Activated CD4-positive, alpha-beta T cell treated with anti-CD3 and anti-CD28 coated beads, Interleukin-2, amount 50 U/mL, for 1 hour (primary cell): ENCODE measurements around the gene RTF1.
"Not testable (repeated sequence)": the region's sequence is repeated elsewhere in the genome, so short reads cannot be mapped to it uniquely, and the experiment has no call there.

Experiments used
- DNase-seq: peaks from one replicate; pipeline ENCODE4 v3.0.0-alpha.2; 2020

Gene RTF1

GRCh38 chr15:41416742-41417417 is at the start of gene RTF1:
Gene RTF1, plus strand, starts transcription at chr15:41417095. Its CDS starts 21 bp downstream, at chr15:41417116.
- peak; percentile 97 for DNase-seq

GRCh38 chr15:41367418-41367817 is 49.5 kb upstream of the RTF1 start:
- no peak for DNase-seq

DNA sequence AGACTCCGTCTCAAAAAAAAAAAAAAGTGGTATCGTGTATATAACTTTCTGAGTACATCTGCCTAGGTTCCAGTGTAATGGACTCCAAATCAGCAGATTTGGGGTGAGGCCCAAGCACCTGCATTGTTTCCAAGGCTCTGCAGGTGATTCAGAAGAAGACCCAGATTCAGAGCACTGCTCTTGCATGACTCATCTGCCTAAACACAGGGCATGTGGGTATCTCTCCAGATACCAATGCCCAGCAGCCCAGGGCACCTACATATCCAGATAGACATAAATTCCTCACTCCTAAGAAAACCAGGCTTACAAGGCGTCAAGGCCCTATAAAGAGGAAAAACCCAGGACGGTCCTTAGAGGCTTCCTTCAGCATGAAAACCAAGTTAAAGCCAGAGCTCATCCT is 38.9 kb upstream of the RTF1 start:
- no peak for DNase-seq

GRCh38 chr15:41383974-41384749 is 32.7 kb upstream of the RTF1 start:
- not testable (repeated sequence) for DNase-seq

DNA sequence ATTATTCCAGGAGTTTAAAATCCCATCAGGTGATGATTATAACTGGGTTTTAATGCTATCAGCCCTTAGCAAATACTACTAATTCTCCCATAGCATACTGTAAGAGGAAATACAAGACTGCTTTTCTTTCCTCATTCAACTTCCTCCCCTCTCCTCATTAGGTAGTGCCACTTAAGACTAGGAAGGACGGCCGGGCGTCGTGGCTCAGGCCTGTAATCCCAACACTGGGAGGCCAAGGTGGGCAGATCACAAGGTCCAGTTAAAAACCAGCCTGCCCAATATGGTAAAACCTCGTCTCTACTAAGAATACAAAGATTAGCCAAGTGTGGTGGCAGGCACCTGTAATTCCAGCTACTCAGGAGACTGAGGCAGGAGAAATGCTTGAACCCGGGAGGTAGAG is 29.2 kb upstream of the RTF1 start:
- no peak for DNase-seq

GRCh38 chr15:41392659-41393058 is 24.2 kb upstream of the RTF1 start:
- DNase-seq: no peak

- no peak for DNase-seq
These were observed 22.0 kb upstream of the RTF1 start for GRCh38 chr15:41394924-41395323.

GRCh38 chr15:41396111-41396510 is 20.8 kb upstream of the RTF1 start:
- no peak for DNase-seq

GRCh38 chr15:41401904-41402267 is 15.0 kb upstream of the RTF1 start:
- no peak for DNase-seq

DNA sequence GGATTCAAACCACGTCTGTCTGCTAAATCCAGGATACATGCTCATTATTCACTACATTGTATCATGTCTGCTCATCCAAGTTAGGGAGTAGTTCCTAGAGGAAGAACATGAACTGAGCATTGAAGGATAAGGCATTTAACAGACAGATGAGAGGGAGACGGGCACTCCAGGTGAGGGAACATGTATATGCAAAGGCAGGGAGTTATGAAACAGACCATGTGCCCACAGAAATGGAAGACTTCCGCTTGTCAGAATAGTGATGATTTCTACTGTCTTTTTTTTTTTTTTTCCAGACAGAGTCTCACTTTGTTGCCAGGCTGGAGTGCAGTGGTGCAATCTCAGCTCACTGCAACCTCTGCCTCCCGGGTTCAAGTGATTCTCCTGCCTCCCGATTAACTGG is 9.6 kb upstream of the RTF1 start:
- no peak for DNase-seq

- no peak for DNase-seq
These were observed 8.7 kb upstream of the RTF1 start for GRCh38 chr15:41408234-41408641.

DNA sequence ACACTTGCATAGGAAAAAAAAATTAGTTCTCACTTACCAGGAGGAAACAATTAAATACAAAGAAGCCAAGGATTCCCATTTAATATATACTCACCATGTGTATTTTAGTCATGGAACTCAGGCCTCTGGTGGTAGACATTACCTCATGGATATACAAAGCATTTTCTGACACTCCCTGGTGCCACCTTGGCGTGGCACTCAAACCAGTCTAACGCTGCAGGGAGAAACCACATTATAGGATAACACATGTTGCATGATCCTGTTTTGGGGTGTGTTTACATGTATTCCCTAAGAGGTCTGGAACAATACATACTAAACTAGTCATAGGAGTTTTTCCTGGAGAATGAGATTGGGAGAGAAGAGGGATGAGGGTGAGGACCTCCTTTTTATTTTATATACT is 5.9 kb upstream of the RTF1 start:
- DNase-seq: no peak

DNA sequence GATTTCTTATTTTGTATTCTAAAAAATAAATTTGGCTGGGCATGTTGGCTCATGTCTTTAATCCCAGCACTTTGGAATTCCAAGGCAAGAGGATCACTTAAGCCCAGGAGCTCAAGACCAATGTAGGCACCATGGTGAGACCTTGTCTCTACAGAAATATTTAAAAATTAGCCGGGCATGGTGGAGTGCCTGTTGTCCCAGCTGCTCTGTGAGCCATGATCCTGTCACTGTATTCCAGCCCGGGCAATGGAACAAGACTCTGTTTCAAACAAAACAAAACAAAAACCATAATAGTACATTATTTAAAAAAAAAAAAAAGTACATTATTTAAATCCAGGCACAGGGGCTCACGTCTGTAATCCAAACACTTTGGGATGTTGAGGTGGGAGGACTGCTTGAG is 5.5 kb upstream of the RTF1 start:
- DNase-seq: no peak

- DNase-seq: no peak
These were observed 660 bp upstream of the RTF1 start for GRCh38 chr15:41416128-41416741.

- DNase-seq: peak; percentile 32
These were observed 712 bp downstream of the RTF1 start for GRCh38 chr15:41417418-41418195.

DNA sequence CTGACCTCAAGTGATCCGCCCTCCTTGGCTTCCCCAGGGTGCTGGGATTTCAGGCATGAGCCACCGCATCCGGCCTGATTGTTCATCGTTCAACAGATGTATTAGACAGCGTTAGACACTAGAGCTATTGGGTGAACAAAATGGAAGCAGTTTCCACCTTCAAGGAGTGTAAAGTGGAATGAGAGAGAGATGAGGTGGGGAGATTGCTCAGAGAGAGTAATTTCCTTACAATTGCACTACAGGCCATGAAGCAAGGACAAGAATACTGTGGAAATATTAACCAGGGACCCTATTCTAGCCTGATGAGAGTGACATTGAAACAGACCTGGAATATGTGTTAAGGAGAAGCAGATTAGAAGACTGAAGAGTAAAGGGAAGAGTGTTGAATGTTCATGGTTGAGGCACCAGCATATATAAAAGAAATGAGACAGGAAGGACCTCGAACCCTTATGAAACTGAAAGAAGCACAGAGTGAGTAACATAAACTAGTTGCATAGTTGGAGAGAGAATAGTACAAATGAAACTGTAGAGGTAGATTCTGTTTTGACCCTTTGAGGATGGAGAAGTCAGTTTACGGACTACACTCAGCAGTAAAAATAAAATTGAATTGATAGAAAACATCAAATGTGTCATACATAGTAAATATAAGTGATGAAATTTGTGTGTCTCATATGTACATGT is 7.2 kb downstream of the RTF1 start:
- no peak for DNase-seq

- DNase-seq: no peak
These were observed 7.9 kb downstream of the RTF1 start for GRCh38 chr15:41424809-41425208.

- DNase-seq: not testable (repeated sequence)
These were observed 9.0 kb downstream of the RTF1 start for GRCh38 chr15:41425907-41426306.

GRCh38 chr15:41429003-41429890 is 12.4 kb downstream of the RTF1 start:
- DNase-seq: no peak

DNA sequence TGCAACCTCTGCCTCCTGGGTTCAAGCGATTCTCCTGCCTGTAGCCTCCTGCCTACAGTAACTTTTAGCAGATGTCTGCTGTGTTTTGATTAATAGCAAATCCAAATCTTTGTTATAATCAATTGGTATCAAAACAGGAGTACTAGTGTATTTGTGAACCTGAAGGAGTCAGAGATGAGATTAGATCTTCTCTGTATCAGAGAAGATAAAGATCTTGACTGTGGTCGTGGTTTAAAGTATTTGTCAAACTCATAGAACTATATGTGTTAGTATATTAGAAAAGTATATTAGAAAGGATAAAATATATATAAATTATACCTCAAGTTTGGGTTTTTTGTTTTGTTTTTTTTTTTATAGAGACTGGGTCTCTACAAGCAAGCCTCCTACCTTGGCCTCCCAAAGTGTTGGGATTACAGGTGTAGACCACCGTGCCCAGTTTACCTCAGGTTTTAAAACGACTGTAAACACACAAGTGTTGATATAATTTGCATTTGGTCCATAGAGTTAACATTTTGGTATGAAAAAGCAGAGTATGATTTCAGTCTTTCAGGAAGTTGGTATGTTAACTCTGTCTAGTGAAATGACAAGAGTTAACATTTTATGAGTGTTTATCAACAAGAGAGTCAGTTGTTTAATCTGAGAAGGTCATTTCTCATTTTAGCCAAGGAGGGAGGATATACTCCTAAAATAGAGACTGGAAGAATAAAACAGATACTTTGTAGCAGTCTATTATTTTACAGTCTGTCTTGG is 18.3 kb downstream of the RTF1 start:
- DNase-seq: no peak

DNA sequence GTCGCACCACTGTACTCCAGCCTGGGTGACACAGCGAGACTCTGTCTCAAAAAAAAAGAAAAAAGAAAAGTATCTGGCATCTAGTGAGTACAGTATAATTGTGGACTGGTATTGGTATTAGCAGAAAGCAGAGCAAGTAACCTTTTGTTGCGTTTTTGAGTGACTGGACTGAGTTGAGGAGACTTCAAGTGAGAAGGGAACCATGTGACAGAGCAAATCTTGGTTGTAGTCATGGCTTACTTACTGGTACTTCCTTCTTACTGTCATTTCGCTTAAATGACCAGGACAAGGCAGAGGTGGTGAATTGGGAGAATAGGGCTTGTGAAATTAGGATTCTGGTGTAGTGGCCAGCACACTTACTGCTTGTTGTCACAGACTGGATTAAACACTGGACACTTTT is 20.6 kb downstream of the RTF1 start:
- no peak for DNase-seq
